Raji (cell line): ENCODE results near the gene GSK3A.
A peak's percentile ranks its signal among the peaks of the same experiment; 100 is the strongest.

ENCODE experiments used
- POLR2A ChIP-seq: IDR thresholded peaks from 2 replicates; pipeline ENCODE4 v1.6.1; 2011; ENCODE audit warnings: low read depth, low read length, control low read depth; ENCODE audit not compliant: insufficient read depth

Gene GSK3A

GRCh38 chr19:42284066-42284501, 41.7 kb upstream of the GSK3A start:
- TF ChIP-seq POLR2A = no peak

DNA sequence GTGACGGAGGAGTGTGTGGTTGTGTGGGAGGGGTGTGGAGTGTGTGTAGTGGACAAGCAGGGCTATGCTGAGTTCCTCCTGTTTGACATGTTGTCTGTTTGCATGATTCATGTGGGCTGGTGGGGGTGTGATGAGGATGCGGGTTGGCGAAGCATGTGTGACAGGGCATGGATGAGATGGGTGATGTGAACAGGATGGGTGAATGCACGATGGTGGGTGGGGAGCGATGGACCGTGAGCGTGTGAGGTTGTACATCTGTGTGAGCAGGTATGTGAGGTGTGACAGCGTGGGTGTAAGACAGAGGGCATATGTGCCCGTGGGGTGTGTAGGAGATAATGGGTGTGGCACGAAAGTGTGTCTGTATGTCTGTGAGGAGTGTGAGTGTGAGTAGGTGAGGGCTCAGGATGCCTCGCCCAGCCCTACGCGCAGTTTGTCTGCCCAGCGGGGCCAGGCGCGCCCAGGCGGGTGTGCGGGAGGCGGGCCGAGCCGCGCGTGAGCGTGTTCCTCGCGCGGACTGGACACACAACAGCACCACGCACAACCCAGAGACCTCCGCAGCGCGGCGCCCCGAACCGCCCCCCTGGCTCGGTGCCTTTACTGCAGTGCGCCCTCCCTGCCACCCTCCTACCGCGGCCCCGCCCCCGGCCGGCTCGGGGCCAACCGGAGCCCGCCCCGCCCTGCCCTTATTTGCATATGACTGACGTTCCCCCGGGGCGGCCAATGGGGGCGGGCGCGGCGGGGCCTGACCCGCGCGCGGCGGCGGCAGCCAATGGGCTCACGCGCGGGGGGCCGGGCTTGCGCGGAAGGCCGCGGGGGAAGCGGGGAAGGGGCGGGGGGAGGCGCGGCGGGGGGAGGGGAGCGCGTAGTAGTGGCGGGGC, 41.0 kb upstream of the GSK3A start:
- TF ChIP-seq POLR2A = peak; percentile 91

DNA sequence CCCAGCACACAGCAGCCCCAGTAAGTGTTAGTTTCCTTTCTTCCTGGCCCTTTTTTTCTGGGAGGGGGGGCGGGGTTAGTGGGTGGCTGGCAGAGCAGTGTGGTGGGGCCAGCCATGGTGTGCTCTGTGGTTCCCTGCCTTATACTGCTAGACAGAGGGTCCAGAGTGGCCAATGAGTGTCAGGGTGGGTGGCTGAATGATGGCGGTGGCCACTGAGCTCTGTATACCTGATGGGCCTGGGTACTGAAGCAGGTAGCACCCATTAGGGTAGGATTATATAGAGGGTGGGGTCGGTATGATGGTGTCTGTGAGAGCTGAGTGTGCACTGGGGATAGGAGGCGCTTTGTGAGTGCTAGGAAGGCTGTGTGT, 40.4 kb upstream of the GSK3A start:
- TF ChIP-seq POLR2A = no peak

DNA sequence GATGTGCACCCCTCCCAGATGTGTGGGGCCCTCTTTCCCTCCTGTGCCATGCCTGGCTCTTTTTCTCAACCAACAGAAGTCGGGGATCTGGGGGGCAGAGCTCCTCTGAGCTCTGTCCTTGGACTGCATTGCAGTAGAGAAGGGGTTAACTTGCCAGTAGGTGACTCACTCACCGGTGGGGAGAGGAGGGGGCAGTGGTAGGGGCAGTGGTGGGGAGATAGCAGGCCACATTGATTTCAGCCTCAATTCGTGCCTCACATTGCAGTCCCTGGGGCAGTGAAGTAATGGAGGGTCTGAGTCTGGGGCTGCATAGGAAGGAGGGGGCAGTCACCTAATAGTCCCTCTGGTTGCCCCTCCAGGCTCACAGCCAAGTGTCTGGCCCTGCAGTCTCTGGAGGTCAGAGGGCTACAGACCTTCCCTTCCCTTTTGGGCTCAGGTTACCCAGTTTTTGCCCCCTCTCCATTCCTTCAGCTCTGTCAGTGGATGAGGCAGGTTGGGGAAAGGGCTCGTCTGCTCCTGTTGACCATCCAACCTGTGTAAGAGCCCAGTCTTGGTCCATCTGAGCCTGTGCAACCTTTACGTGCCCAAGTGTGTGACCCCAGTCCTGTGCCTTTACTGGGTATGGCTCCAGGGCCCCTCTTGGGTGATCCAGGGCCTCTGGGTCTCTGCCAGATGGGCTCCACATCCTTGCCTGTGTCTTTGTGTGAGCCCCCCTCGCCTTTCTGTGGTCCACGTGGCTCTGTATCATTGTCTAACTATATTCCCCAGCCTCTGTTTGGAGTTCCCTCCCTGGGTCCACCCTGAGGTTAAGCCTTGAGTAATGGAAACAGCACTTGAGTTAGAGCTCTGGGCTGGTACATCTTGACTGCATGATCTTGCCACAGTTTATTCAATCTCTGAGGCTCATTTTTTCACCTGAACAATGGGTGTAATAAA, 39.7 kb upstream of the GSK3A start:
- peak; percentile 31; the same call in 1 of the 2 replicates for TF ChIP-seq POLR2A

DNA sequence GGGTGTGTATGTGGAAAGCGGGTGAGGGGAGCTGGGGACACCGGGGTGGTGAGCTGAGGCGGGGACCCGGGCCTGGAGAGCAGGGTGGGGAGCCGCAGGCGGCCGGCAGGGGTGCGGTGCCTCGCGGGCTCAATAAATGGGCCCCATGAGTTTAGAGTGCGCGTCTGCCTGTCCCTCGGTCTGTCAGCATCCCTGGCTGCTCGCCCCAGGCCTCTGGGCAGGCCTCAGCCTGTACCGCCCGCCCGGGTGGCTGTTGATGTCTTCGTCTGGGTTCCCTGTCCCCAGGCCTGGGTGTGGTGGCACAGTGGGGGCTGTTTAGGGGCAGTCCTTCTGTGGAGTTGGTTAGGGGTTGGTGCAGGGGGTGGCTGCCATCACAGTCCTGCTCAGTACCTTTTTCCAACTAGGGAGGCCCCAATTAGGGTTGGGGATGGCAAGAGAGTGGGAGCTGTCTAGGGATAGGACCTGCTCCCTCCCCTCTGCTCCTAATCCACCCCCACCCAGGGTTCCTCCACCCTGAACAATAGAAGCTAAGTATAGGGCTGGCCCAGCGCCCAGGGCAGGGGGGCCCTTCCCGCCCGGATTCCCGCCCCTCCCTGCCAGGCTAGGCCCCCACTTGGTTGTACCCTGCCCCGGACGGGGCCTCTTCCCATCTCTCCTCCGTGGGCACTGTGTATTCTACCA, 38.9 kb upstream of the GSK3A start:
- TF ChIP-seq POLR2A = no peak

DNA sequence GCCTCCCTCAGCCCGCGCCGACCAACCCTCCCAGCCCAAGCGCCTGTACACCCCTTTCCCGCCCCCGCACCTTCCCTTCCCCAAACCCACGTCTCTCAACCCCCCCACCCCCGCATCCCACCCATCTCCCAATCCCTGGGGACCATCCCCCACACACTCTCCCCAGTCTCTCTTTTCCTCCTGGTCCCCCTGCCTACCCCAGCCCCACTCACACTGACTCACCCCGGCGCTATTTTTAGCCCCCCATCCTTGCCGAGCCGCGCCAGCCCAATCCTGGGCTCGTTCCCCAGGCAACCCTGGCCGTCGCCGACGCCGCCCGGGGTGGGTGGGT, 38.4 kb upstream of the GSK3A start:
- TF ChIP-seq POLR2A = no peak

- peak; percentile 88 for TF ChIP-seq POLR2A
Observed at GRCh38 chr19:42279902-42280814, 37.8 kb upstream of the GSK3A start.

DNA sequence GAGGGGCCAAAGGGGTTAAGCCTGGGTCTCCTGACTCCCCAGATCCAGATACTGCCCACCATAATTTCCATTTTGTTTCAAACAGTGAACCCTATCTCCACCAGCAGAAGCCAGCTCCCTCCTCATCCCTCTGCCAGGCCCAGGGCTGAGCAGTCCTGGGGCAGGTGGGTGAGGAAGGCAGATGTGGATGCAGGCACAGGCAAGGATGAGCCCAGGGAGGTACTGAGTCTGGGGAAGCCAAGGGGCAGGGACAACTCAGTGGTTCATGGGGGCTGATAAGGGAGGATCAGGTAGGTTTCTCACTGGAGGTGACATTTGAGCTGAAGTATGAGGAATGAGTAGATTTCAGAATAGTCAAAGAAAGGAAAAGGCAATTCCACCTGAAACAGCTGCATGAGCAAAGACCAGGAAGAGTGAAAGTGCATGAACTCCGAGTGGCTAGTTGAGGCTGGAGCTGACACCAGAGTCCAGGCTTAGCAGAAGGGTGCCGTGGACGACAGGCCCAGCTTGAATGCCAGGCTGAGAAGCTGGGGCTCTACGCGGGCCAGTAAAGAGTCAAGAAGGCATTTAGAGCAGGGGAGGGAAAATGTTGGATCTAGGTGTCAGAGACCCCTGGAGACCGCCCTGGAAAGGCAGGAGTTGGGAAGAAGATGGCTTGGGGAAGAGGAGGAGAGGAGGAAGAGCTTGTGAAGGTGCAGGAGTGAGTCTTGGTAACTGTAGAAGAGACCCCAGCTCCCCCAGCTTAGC, 36.9 kb upstream of the GSK3A start:
- no peak for TF ChIP-seq POLR2A

DNA sequence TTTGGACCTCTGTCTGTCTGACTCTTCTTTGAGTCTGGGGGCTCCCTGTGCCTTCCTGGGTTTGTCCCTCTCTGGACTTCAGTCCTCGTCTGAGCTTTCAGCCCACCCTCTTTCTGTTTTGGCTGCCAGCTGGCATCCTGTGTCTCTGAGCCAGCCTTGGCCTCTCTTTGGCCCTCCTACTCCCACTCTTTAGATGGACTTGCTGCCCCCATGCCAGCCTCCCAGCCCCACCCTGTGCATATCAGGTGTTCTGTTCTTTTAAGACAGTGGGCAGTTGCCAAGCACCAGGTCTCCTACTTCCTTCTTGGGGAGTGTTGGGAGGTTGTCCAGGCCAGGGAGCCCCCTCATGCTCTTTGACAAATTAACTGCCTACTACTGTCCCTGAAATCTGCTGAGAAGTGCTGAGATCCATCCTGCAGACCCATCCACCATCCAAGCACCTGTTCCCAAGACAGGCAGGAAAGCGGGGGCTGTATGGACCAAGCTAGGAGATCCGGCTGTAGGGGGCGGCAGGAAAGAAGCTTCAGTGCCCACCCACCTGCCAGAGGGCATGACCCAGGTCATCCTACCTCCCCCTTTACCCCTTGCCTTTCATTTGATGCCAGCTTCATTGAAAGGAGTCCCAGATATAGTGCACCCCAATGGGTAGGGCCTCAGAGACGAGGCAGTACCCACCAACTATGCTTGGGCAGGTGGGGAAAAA, 36.2 kb upstream of the GSK3A start:
- TF ChIP-seq POLR2A = 0 out of 2 replicates have a peak, but pooled peaks have one; percentile 12

DNA sequence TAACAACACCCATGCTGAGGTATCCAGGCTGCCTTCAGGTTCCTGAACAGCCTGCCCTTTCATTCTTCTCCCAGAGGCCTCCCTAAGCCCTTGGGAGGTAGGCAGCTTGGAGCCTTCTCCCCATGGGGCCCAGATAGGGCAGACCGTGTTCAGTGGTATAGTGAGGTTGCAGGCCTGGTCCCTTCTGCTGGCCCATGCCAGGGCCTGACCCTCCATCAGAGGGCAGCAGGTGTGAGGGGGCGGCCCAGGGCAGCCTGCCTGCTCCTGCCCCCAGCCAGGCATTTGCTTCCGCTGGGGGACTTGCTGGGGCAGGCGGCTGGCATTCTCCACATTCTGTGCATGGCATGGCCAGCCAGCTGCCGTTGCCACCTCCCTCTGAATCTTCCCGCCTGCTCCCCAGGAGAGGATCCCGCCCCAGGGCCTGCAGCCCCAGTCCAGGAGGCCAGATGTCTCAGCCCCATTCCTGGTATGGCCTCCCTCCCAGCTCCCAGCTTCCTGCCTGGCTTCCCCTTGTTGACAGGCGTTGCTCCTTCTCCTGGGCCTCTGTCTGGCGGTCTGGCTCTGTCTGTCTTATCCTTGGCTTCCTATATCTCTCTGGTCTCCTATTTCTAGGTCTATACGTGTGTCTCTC, 35.5 kb upstream of the GSK3A start:
- 0 out of 2 replicates have a peak, but pooled peaks have one; percentile 20 for TF ChIP-seq POLR2A

GRCh38 chr19:42276821-42277220, 34.4 kb upstream of the GSK3A start:
- TF ChIP-seq POLR2A = no peak

GRCh38 chr19:42276284-42276683, 33.9 kb upstream of the GSK3A start:
- TF ChIP-seq POLR2A = no peak
